Measurements from ENCODE around the gene ZNF709.
"Not testable (repeated sequence)": the region's sequence is repeated elsewhere in the genome, so short reads cannot be mapped to it uniquely, and the experiment has no call there.

The ZNF709 gene

DNA sequence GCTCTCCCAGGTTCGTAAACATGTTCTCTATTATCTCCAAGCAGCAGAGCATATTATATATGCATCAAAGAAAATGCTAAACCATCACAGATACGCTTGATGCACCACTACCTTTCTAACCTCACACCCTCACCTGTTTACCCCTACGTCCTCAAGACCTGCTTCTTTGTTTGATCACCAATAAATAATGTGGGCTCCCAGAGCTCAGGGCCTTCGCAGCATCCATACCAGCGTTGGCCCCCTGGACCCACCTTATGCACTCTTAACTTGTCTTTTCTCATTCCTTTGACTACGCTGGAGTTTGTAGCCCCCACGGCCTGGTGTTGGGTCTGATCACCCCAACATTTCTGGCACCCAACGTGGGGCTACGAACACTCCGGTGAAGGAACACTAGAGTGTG is 33.8 kb downstream of the ZNF709 start:
- no peak for DNase-seq

DNA sequence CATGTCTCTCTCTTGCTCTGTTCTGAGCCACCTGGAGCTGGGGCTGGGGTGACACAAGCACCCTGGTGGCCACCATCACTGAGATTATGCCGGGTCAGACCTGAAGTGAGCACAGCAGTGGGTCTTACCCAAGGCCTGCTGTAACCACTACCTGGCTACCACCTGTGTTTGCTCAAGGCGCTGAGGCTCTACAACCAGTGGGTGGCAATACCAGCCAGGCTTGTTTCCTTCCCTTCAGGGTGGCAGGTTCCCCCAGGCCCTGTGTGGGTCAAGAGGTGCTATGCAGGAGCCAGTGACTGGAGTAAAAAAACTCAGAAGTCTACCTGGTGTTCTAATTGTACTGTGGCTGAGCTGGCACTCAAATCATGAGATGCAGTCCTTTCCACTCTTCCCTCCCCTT is 35.8 kb downstream of the ZNF709 start:
- DNase-seq: peak; percentile 16

DNA sequence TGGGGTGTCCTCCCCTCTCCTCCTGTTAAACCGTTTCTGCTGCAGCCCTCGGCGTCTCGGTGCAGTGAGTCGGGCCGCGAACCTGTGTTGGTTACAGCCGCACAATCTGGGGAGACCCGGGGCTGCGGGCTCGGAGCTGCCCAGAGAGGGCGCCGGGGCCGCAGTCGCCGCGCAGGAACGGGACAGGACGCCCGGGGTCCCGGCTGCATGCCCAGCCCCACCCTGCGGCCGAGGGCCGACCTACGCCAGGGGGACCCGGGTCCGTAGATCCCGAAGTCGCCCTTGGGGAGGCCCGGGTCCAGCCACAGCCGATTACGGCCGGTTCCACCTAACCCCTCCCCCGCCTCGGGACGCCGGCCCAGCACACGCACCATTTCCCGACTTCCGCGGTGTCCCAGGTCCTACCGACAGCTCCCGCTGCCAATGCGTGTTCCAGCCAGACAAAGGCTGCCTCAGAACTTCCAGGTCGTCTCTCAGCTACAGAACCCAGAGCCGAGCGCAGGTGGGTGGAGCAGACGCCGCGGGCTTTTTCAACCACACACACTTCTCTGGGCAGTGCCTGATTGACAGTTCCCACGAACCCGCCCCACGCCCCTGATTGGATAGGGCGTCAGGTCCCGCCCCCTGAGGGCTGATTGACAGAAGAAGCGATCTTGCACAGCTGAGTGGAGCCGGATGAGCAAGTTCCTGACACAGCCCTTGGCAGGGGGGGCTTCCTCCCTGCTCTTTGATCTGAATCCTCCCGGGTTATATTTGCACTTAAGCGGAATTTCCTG is 43.9 kb downstream of the ZNF709 start, which contains the start of gene ZNF443:
Gene ZNF443, minus strand, starts transcription at position 481 of the 776 bp plus-strand sequence. Its CDS starts 107 bp downstream, at position 374.
- peak; percentile 97 for DNase-seq

DNA sequence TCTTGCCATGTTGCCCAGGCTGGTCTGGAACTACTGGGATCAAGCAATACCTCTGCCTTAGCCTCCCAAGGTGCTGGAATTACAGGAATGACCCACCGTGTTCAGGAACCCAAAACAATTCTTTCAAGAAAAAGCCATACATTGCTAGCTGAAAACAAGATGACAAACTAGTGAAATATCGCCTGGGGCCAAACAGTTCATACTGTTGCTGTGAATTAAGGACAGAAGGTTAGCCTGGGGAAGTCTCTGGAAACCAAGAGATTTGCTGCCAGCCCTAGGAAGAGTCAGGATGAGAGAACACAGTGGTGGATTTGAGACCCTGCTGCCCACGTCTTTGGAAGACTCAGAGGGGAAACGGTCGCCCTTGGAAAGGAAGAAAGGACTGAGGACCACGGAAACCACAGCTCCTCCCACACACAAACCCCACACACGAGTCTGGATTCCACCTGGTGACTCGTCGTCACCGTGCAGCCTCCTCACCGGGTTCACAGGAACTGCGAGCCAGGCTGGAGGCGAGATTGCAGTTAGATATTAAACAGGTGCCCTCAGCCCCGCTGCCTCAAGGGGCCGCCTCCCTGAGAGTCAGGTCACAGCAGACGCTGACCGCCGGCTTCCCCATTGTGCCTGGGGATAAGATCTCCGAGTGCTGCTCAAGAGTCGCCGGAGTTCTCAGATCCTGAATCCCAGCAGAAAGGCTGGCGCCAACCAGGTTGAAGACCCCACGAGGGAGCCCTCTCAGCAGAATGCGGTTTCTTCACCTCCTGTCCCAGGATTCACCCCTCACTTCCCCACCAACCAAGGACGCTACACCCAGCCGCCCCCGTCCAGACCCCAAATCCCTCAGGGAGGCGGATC is 44.7 kb downstream of the ZNF709 start:
- DNase-seq: peak; percentile 48

DNA sequence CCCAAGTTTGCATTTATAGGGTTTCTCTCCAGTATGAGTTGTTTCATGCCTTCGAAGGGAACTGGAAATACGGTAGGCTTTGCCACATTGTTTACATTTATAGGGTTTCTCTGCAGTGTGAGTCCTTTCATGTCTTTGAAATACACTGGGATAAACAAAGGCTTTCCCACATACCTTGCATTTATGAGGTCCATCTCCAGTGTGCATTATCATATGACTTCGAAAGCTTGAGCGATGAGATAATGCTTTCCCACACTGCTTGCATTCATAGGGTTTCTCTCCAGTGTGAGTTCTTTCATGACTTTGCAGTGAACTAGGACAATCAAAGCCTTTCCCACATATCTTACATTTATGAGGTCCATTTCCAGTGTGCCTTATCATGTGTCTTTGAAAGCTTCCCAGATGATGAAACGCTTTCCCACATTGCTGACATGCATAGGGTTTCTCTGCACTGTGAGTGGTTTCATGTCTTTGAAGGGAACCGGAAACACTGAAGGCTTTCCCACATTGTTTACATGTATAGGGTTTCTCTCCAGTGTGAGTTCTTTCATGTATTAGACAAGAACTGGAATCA is 53.8 kb downstream of the ZNF709 start:
- not testable (repeated sequence) for DNase-seq

DNA sequence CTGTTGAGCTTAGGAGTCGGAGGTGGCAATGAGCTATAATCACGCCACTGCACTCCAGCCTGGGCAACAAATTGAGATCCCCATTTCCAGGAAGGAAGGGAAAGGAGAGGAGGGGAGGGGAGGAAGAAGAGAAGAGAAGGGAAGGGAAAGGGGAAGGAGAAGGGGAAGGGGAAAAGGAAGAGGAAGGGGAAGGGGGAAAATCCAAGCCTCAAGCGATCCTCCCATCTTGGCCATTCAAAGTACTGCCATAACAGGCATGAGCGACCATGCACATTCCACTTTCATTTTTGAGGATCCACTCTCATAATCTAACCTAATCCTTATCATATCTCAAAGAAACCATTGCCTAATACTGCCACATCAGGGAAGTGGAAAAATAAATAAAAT is 58.7 kb downstream of the ZNF709 start:
- no peak for DNase-seq

DNA sequence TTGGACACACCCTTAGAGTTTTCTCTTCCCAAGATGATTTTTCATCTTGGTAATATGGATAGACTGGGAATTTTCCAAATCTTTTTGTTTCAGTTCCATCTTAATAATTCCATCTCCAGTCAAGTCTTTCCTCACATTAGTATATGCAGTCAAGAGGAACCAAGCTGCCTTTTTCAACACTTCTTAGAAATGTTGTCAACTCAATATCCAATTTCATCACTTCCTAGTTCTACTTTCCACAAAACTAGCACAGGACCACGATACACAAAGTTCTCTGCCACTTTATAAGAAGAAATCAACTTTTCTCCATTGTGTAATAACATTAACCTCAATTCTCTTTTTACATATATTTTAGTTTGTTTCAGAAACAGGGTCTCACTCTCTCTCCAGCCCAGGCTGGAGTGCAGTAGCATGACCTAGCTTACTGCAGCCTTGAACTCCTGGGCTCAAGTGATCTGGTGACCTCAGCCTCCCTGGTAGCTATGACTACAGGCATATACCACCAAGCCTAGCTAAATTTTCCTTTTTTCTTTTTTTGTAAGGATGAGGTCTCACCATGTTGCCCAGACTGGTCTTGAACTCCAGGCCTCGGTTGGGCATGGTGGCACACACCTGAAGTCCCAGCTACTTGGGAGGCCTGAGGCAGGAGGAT is 59.3 kb downstream of the ZNF709 start:
- no peak for DNase-seq

DNA sequence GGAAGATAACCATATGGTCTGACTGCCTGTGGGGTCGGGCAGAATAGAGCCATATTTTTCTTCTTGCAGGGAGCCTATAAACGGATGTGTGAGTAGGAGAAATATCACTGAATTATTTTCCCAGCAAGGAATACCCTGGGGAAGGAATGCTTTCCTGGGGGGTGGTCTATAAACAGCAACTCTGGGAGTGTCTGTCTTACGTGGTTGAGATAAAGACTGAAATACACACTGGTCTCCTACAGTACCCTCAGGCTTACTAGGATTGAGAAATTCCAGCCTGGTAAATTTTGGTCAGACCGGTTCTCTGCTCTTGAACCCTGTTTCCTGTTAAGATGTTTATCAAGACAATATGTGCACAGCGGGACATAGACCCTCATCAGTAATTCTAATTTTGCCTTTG is 67.3 kb downstream of the ZNF709 start:
- DNase-seq: not testable (repeated sequence)

DNA sequence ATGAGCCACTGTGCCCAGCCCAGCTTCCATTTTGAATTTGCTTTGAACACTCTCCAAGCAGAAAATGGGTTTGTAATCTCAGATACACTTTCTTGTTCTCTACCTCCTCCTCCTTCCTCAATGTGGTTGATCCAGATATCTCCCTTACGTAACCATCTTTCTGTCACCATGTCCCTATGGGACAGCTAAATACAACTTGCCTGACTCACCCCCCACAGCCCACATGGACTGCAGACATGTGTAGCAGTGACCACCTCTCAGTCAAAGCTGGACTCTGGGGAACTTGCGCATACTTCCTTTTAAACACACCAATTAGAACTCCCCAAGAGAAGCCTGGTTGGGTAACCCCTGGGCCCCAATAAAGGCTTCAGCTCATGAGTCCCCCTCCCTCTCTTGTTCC is 72.7 kb downstream of the ZNF709 start:
- DNase-seq: no peak
